GM21381 (cell line): Measurements from ENCODE around the gene FOSL2.
"Not testable (repeated sequence)": the region's sequence is repeated elsewhere in the genome, so short reads cannot be mapped to it uniquely, and the experiment has no call there.

ENCODE experiments used
- ATAC-seq: cut with Tn5 transposase; IDR thresholded peaks from one replicate; pipeline ENCODE4 v1.9.1; 2021; ENCODE audit warnings: mild to moderate bottlenecking, moderate library complexity; ENCODE audit not compliant: unreplicated experiment

FOSL2 gene

GRCh38 chr2:28371728-28372127 is 20.9 kb upstream of the FOSL2 start:
- ATAC-seq, result not testable (repeated sequence)

GRCh38 chr2:28373854-28374253 is 18.8 kb upstream of the FOSL2 start:
- ATAC-seq, result no peak

- no peak for ATAC-seq
Measured at GRCh38 chr2:28374331-28374730, 18.3 kb upstream of the FOSL2 start.

GRCh38 chr2:28375236-28375635 is 17.4 kb upstream of the FOSL2 start:
- ATAC-seq, result no peak

GRCh38 chr2:28375742-28376631 is 16.7 kb upstream of the FOSL2 start:
- ATAC-seq, result no peak

GRCh38 chr2:28377195-28377816 is 15.4 kb upstream of the FOSL2 start:
- ATAC-seq, result no peak

- ATAC-seq, result no peak
Measured at GRCh38 chr2:28377984-28378678, 14.5 kb upstream of the FOSL2 start.

GRCh38 chr2:28378679-28379584 is 13.7 kb upstream of the FOSL2 start:
- ATAC-seq, result no peak

GRCh38 chr2:28380219-28380618 is 12.4 kb upstream of the FOSL2 start:
- ATAC-seq, result no peak

GRCh38 chr2:28381225-28382180 is 11.2 kb upstream of the FOSL2 start:
- ATAC-seq, result no peak

GRCh38 chr2:28382755-28383154 is 9.9 kb upstream of the FOSL2 start:
- no peak for ATAC-seq

- no peak for ATAC-seq
Measured at GRCh38 chr2:28387082-28387960, 5.3 kb upstream of the FOSL2 start.

- no peak for ATAC-seq
Measured at GRCh38 chr2:28389399-28390240, 3.0 kb upstream of the FOSL2 start.

- ATAC-seq, result no peak
Measured at GRCh38 chr2:28390241-28390745, 2.4 kb upstream of the FOSL2 start.

- ATAC-seq, result no peak
Measured at GRCh38 chr2:28390746-28391563, 1.7 kb upstream of the FOSL2 start.

- peak; percentile 27 for ATAC-seq
Measured at GRCh38 chr2:28391564-28392296, 928 bp upstream of the FOSL2 start.
